ENCODE data around the gene BPTF.
"Not testable (repeated sequence)": the region's sequence is repeated elsewhere in the genome, so short reads cannot be mapped to it uniquely, and the experiment has no call there.

Gene BPTF

GRCh38 chr17:68019675-68020408 is 194.5 kb downstream of the BPTF start:
- Histone ChIP-seq H3K4me1 (ENCODE audit: control insufficient read depth, low read depth, low read length) (no peaks in the 10 kb centered on the region), H2AK5ac (ENCODE audit: low read length) (no peak overlapping the region), H3K79me2 (ENCODE audit: control insufficient read depth, insufficient read depth, low read length) (no peaks in the 10 kb centered on the region), H3K4me2 (ENCODE audit: low read length) (peak overlapping the region; percentile 98), H3K4ac (ENCODE audit: low read depth, low read length) (peak overlapping the region; percentile 65), H3K36me3 (ENCODE audit: control insufficient read depth, insufficient read depth, low read length) (no peaks in the 10 kb centered on the region), H3K23ac (ENCODE audit: low read length) (no peak overlapping the region), H2BK120ac (ENCODE audit: low read depth, low read length) (no peak overlapping the region), H2BK5ac (ENCODE audit: low read length) (no peak overlapping the region), H3K27me3 (ENCODE audit: insufficient read depth, low read length, poor library complexity) (no peaks in the 10 kb centered on the region), H3K18ac (ENCODE audit: low read length) (peak overlapping the region; percentile 89), H3K79me1 (ENCODE audit: low read length) (no peaks in the 10 kb centered on the region), H3K56ac (ENCODE audit: low read length) (peak overlapping the region; percentile 91), H4K8ac (ENCODE audit: low read depth, low read length) (peak overlapping the region; percentile 94), H2BK15ac (replicated peaks; ENCODE audit: low read depth) (no peak overlapping the region), H3K9ac (ENCODE audit: low read length) (peak overlapping the region; percentile 85), H4K5ac (ENCODE audit: low read length) (no peak overlapping the region), H3K27ac (ENCODE audit: low read depth, low read length) (peak overlapping the region; percentile 58), H3K4me3 (ENCODE audit: low read length) (peak overlapping the region; percentile 41)
- no CpG with 5 or more reads among the region's 51 CpGs for WGBS (ENCODE audit: extremely low coverage, insufficient coverage, low lambda C conversion rate)
- DNase-seq: peak; percentile 96

GRCh38 chr17:68020409-68020756 is 195.1 kb downstream of the BPTF start:
- H3K27ac ChIP-seq (ENCODE audit: low read depth, low read length): peak overlapping the region; percentile 58
- H3K79me1 ChIP-seq (ENCODE audit: low read length): no peaks in the 10 kb centered on the region
- H3K27me3 ChIP-seq (ENCODE audit: insufficient read depth, low read length, poor library complexity): no peaks in the 10 kb centered on the region
- no CpG with 5 or more reads among the region's 12 CpGs for WGBS (ENCODE audit: extremely low coverage, insufficient coverage, low lambda C conversion rate)
- H2AK5ac ChIP-seq (ENCODE audit: low read length): no peak overlapping the region
- no peaks in the 10 kb centered on the region for H3K4me1 ChIP-seq (ENCODE audit: control insufficient read depth, low read depth, low read length)
- peak overlapping the region; percentile 91 for H3K56ac ChIP-seq (ENCODE audit: low read length)
- peak overlapping the region; percentile 65 for H3K4ac ChIP-seq (ENCODE audit: low read depth, low read length)
- no peak overlapping the region for H3K23ac ChIP-seq (ENCODE audit: low read length)
- no peak overlapping the region for H2BK15ac ChIP-seq (replicated peaks; ENCODE audit: low read depth)
- peak overlapping the region; percentile 89 for H3K18ac ChIP-seq (ENCODE audit: low read length)
- peak overlapping the region; percentile 41 for H3K4me3 ChIP-seq (ENCODE audit: low read length)
- H4K5ac ChIP-seq (ENCODE audit: low read length): peak overlapping the region; percentile 5
- no peak for DNase-seq
- H3K9ac ChIP-seq (ENCODE audit: low read length): peak overlapping the region; percentile 85
- H3K4me2 ChIP-seq (ENCODE audit: low read length): peak overlapping the region; percentile 98
- peak overlapping the region; percentile 94 for H4K8ac ChIP-seq (ENCODE audit: low read depth, low read length)
- H3K36me3 ChIP-seq (ENCODE audit: control insufficient read depth, insufficient read depth, low read length): no peaks in the 10 kb centered on the region
- H2BK120ac ChIP-seq (ENCODE audit: low read depth, low read length): no peak overlapping the region
- no peak overlapping the region for H2BK5ac ChIP-seq (ENCODE audit: low read length)
- no peaks in the 10 kb centered on the region for H3K79me2 ChIP-seq (ENCODE audit: control insufficient read depth, insufficient read depth, low read length)

GRCh38 chr17:68020791-68021190 is 195.5 kb downstream of the BPTF start:
- H3K79me2 ChIP-seq (ENCODE audit: control insufficient read depth, insufficient read depth, low read length); H3K27ac ChIP-seq (ENCODE audit: low read depth, low read length); H4K8ac ChIP-seq (ENCODE audit: low read depth, low read length); H3K36me3 ChIP-seq (ENCODE audit: control insufficient read depth, insufficient read depth, low read length); DNase-seq; H2BK120ac ChIP-seq (ENCODE audit: low read depth, low read length); H2AK5ac ChIP-seq (ENCODE audit: low read length); H3K27me3 ChIP-seq (ENCODE audit: insufficient read depth, low read length, poor library complexity); H2BK15ac ChIP-seq (replicated peaks; ENCODE audit: low read depth); H3K4me3 ChIP-seq (ENCODE audit: low read length); H2BK5ac ChIP-seq (ENCODE audit: low read length); H3K23ac ChIP-seq (ENCODE audit: low read length); H3K4ac ChIP-seq (ENCODE audit: low read depth, low read length); H3K79me1 ChIP-seq (ENCODE audit: low read length); H3K4me1 ChIP-seq (ENCODE audit: control insufficient read depth, low read depth, low read length): not testable (repeated sequence)
- Histone ChIP-seq H3K9ac (ENCODE audit: low read length) (peak overlapping the region; percentile 85), H4K5ac (ENCODE audit: low read length) (peak overlapping the region; percentile 5), H3K56ac (ENCODE audit: low read length) (peak overlapping the region; percentile 91), H3K4me2 (ENCODE audit: low read length) (peak overlapping the region; percentile 98), H3K18ac (ENCODE audit: low read length) (peak overlapping the region; percentile 89)
- no CpG with 5 or more reads among the region's 13 CpGs for WGBS (ENCODE audit: extremely low coverage, insufficient coverage, low lambda C conversion rate)

- H3K9ac ChIP-seq (ENCODE audit: low read length): no peak overlapping the region
- no peak overlapping the region for H3K23ac ChIP-seq (ENCODE audit: low read length)
- H3K4ac ChIP-seq (ENCODE audit: low read depth, low read length): no peak overlapping the region
- H3K4me2 ChIP-seq (ENCODE audit: low read length): no peak overlapping the region
- H3K36me3 ChIP-seq (ENCODE audit: control insufficient read depth, insufficient read depth, low read length): no peaks in the 10 kb centered on the region
- no peaks in the 10 kb centered on the region for H3K79me2 ChIP-seq (ENCODE audit: control insufficient read depth, insufficient read depth, low read length)
- H2AK5ac ChIP-seq (ENCODE audit: low read length): no peak overlapping the region
- DNase-seq: no peak
- no peaks in the 10 kb centered on the region for H3K79me1 ChIP-seq (ENCODE audit: low read length)
- no peak overlapping the region for H2BK15ac ChIP-seq (replicated peaks; ENCODE audit: low read depth)
- H2BK5ac ChIP-seq (ENCODE audit: low read length): no peak overlapping the region
- no peak overlapping the region for H4K5ac ChIP-seq (ENCODE audit: low read length)
- no peak overlapping the region for H2BK120ac ChIP-seq (ENCODE audit: low read depth, low read length)
- H3K18ac ChIP-seq (ENCODE audit: low read length): no peak overlapping the region
- no peaks in the 10 kb centered on the region for H3K27me3 ChIP-seq (ENCODE audit: insufficient read depth, low read length, poor library complexity)
- no peak overlapping the region for H3K27ac ChIP-seq (ENCODE audit: low read depth, low read length)
- no peak overlapping the region for H3K4me3 ChIP-seq (ENCODE audit: low read length)
- H3K56ac ChIP-seq (ENCODE audit: low read length): no peak overlapping the region
- no peaks in the 10 kb centered on the region for H3K4me1 ChIP-seq (ENCODE audit: control insufficient read depth, low read depth, low read length)
- WGBS (ENCODE audit: extremely low coverage, insufficient coverage, low lambda C conversion rate): no CpG with 5 or more reads among the region's 8 CpGs
- no peak overlapping the region for H4K8ac ChIP-seq (ENCODE audit: low read depth, low read length)
Observed at GRCh38 chr17:68021963-68022362, 196.7 kb downstream of the BPTF start.

GRCh38 chr17:68022547-68022946 is 197.2 kb downstream of the BPTF start:
- not testable (repeated sequence) for H4K8ac ChIP-seq (ENCODE audit: low read depth, low read length); H3K4me3 ChIP-seq (ENCODE audit: low read length)

More at GRCh38 chr17:68022547-68022946, 197.2 kb downstream of the BPTF start:
- H2BK120ac ChIP-seq (ENCODE audit: low read depth, low read length); H3K79me1 ChIP-seq (ENCODE audit: low read length); H3K9ac ChIP-seq (ENCODE audit: low read length); H3K18ac ChIP-seq (ENCODE audit: low read length); H3K4ac ChIP-seq (ENCODE audit: low read depth, low read length); H3K27ac ChIP-seq (ENCODE audit: low read depth, low read length); H3K23ac ChIP-seq (ENCODE audit: low read length); H3K36me3 ChIP-seq (ENCODE audit: control insufficient read depth, insufficient read depth, low read length); H3K4me2 ChIP-seq (ENCODE audit: low read length); H3K79me2 ChIP-seq (ENCODE audit: control insufficient read depth, insufficient read depth, low read length); H3K4me1 ChIP-seq (ENCODE audit: control insufficient read depth, low read depth, low read length); H2BK15ac ChIP-seq (replicated peaks; ENCODE audit: low read depth); H2AK5ac ChIP-seq (ENCODE audit: low read length); H4K5ac ChIP-seq (ENCODE audit: low read length); H3K27me3 ChIP-seq (ENCODE audit: insufficient read depth, low read length, poor library complexity); H3K56ac ChIP-seq (ENCODE audit: low read length); H2BK5ac ChIP-seq (ENCODE audit: low read length): not testable (repeated sequence)
- WGBS (ENCODE audit: extremely low coverage, insufficient coverage, low lambda C conversion rate): no CpG with 5 or more reads among the region's 15 CpGs
- peak; percentile 17 for DNase-seq
